ENCODE data around the gene LRRC71. TPM values are rescaled to one million over a fixed set of nuclear protein-coding genes. Genes with fewer than 3 reads are reported as not detected.

The LRRC71 gene
- total and polyA plus RNA-seq, 9 donors: 0.39 to 1.5 (median 0.84) TPM

DNA sequence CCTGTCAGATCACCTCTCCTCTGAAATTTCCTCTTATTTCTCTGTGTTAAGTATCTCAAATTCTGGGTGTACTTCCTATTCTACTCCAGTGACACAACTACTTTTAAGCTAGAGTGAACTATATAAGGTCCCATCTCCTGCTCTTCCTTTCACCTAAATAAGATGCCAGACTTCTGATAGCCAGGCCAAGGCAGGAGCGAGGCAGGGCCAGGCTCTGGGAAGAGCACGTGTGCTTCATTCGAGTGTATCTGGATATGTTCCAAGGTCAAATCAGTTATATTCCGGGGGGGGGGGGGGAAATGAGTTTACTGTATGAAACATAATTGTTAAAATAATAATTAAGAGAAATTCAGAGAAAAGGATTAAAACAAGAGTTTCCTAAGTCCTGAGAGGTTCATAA is 60.1 kb downstream of the LRRC71 start:
- no peaks in the 10 kb centered on the region for H3K9me3 ChIP-seq (replicated peaks; ENCODE audit: control insufficient read depth, low read depth, low read length)
- H3K36me3 ChIP-seq (ENCODE audit: control insufficient read depth, insufficient read depth, low read length): peaks cover 64% of the 10 kb centered on the region
- DNase-seq: no peak
- H3K27me3 ChIP-seq (ENCODE audit: control insufficient read depth, insufficient read depth, low read length): no peaks in the 10 kb centered on the region
- no peak overlapping the region for H3K4me3 ChIP-seq (ENCODE audit: low read length)
- no CpG with 5 or more reads among the region's 4 CpGs for WGBS (ENCODE audit: insufficient coverage)
- H3K27ac ChIP-seq (ENCODE audit: low read length): no peak overlapping the region
- no peaks in the 10 kb centered on the region for H3K4me1 ChIP-seq (ENCODE audit: control insufficient read depth, insufficient read depth, low read length)

Other genes with a start within 250 kb of the LRRC71 start
- gene NES, start 243.2 kb upstream of the LRRC71 start, total RNA-seq: 590 TPM
- 1,000 to 10,000 TPM in 3 of 8 donors, 100 to 1,000 TPM in 5; 662 to 1,263 (median 888) TPM for gene NES, start 243.2 kb upstream of the LRRC71 start, polyA plus RNA-seq (ENCODE audit: insufficient read depth in 1 of 8, insufficient read length in 8 of 8, low replicate concordance in 1 of 8)
- 268 TPM for gene CRABP2, start 215.0 kb upstream of the LRRC71 start, total RNA-seq
- gene CRABP2, start 215.0 kb upstream of the LRRC71 start, polyA plus RNA-seq (ENCODE audit: insufficient read depth in 1 of 8, insufficient read length in 8 of 8, low replicate concordance in 1 of 8): 100 to 1,000 TPM; 209 to 376 (median 271) TPM
- 13.9 TPM for gene METTL25B, start 192.2 kb upstream of the LRRC71 start, total RNA-seq
- 10 to 100 TPM; 13.9 to 24.7 (median 18.6) TPM for gene METTL25B, start 192.2 kb upstream of the LRRC71 start, polyA plus RNA-seq (ENCODE audit: insufficient read depth in 1 of 8, insufficient read length in 8 of 8, low replicate concordance in 1 of 8)
- 14.0 TPM for gene ISG20L2, start 191.9 kb upstream of the LRRC71 start, total RNA-seq
- 10 to 100 TPM; 20.7 to 29.4 (median 25.3) TPM for gene ISG20L2, start 191.9 kb upstream of the LRRC71 start, polyA plus RNA-seq (ENCODE audit: insufficient read depth in 1 of 8, insufficient read length in 8 of 8, low replicate concordance in 1 of 8)
- 65.0 TPM for gene MRPL24, start 179.5 kb upstream of the LRRC71 start, total RNA-seq
- 10 to 100 TPM; 64.7 to 74.0 (median 69.1) TPM for gene MRPL24, start 179.5 kb upstream of the LRRC71 start, polyA plus RNA-seq (ENCODE audit: insufficient read depth in 1 of 8, insufficient read length in 8 of 8, low replicate concordance in 1 of 8)
- gene HDGF, start 169.0 kb upstream of the LRRC71 start, total RNA-seq: 123 TPM
- gene HDGF, start 169.0 kb upstream of the LRRC71 start, polyA plus RNA-seq (ENCODE audit: insufficient read depth in 1 of 8, insufficient read length in 8 of 8, low replicate concordance in 1 of 8): 100 to 1,000 TPM; 145 to 184 (median 166) TPM
- gene PRCC, start 153.1 kb upstream of the LRRC71 start, total RNA-seq: 22.7 TPM
- gene PRCC, start 153.1 kb upstream of the LRRC71 start, polyA plus RNA-seq (ENCODE audit: insufficient read depth in 1 of 8, insufficient read length in 8 of 8, low replicate concordance in 1 of 8): 10 to 100 TPM; 55.8 to 75.7 (median 63.4) TPM
- 0.71 TPM for gene SH2D2A, start 103.8 kb upstream of the LRRC71 start, total RNA-seq
- gene SH2D2A, start 103.8 kb upstream of the LRRC71 start, polyA plus RNA-seq (ENCODE audit: insufficient read depth in 1 of 8, insufficient read length in 8 of 8, low replicate concordance in 1 of 8): 1 to 10 TPM in 4 of 8 donors, under 1 TPM in 4; 0.61 to 1.4 (median 0.98) TPM
- gene INSRR, start 61.5 kb upstream of the LRRC71 start, total RNA-seq: 0.18 TPM
- gene INSRR, start 61.5 kb upstream of the LRRC71 start, polyA plus RNA-seq (ENCODE audit: insufficient read depth in 1 of 8, insufficient read length in 8 of 8, low replicate concordance in 1 of 8): 1 to 10 TPM in 3 of 8 donors, under 1 TPM in 5; 0.40 to 1.2 (median 0.66) TPM
- gene NTRK1, start 59.8 kb upstream of the LRRC71 start, total RNA-seq: 0.35 TPM
- 1 to 10 TPM in 3 of 8 donors, under 1 TPM in 5; 0.41 to 1.9 (median 0.91) TPM for gene NTRK1, start 59.8 kb upstream of the LRRC71 start, polyA plus RNA-seq (ENCODE audit: insufficient read depth in 1 of 8, insufficient read length in 8 of 8, low replicate concordance in 1 of 8)
- 12.2 TPM for gene PEAR1, start 26.9 kb upstream of the LRRC71 start, total RNA-seq
- 10 to 100 TPM; 17.9 to 35.0 (median 28.7) TPM for gene PEAR1, start 26.9 kb upstream of the LRRC71 start, polyA plus RNA-seq (ENCODE audit: insufficient read depth in 1 of 8, insufficient read length in 8 of 8, low replicate concordance in 1 of 8)
- gene ARHGEF11, start 125.1 kb downstream of the LRRC71 start, total RNA-seq: 20.9 TPM
- gene ARHGEF11, start 125.1 kb downstream of the LRRC71 start, polyA plus RNA-seq (ENCODE audit: insufficient read depth in 1 of 8, insufficient read length in 8 of 8, low replicate concordance in 1 of 8): 10 to 100 TPM; 18.4 to 30.0 (median 22.9) TPM
- gene ETV3L, start 179.2 kb downstream of the LRRC71 start, total RNA-seq: not detected
- gene ETV3L, start 179.2 kb downstream of the LRRC71 start, polyA plus RNA-seq (ENCODE audit: insufficient read depth in 1 of 8, insufficient read length in 8 of 8, low replicate concordance in 1 of 8): not detected
- gene ETV3, start 217.8 kb downstream of the LRRC71 start, total RNA-seq: 9.8 TPM
- gene ETV3, start 217.8 kb downstream of the LRRC71 start, polyA plus RNA-seq (ENCODE audit: insufficient read depth in 1 of 8, insufficient read length in 8 of 8, low replicate concordance in 1 of 8): 10 to 100 TPM; 12.1 to 21.2 (median 15.3) TPM